Lower leg skin (tissue), 3 donors: ENCODE results near the gene IFNE.

Experiments
- POLR2A ChIP-seq, 2 donors: fragments of 450-650 bp; IDR thresholded peaks; one replicate each; pipeline ENCODE4 v1.6.1; 2016 to 2017; ENCODE audit warnings: antibody characterized with exemption in 2 of 2, mild to moderate bottlenecking in 1 of 2, moderate library complexity in 1 of 2
- TF ChIP-seq, protein P1 (sequence below), 3 donors: fragments of 450-650 bp; IDR thresholded peaks; one replicate each; pipeline ENCODE4 v1.5.1; 2016; ENCODE audit warnings: antibody characterized with exemption in 3 of 3, mild to moderate bottlenecking in 3 of 3, moderate library complexity in 2 of 3

DNA sequence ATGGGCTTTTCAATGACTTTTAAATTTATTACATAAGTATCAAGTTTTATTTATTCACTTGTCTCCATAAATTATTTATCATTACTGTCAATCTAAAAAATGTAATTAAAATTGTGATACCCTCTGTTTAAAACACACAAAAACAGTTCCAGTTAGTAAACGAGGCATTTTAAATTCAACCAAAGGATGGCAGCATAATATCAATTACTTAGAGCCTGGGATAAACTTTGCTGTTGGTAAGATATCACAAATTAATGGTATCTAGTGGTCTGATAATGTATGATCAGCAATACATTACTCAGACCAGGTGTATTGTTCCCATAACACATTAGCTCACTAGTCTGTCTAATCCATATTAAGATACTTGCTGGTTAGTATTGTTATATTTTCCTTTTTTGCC lies 9.6 kb upstream of the IFNE start:
- TF ChIP-seq, protein P1, sequence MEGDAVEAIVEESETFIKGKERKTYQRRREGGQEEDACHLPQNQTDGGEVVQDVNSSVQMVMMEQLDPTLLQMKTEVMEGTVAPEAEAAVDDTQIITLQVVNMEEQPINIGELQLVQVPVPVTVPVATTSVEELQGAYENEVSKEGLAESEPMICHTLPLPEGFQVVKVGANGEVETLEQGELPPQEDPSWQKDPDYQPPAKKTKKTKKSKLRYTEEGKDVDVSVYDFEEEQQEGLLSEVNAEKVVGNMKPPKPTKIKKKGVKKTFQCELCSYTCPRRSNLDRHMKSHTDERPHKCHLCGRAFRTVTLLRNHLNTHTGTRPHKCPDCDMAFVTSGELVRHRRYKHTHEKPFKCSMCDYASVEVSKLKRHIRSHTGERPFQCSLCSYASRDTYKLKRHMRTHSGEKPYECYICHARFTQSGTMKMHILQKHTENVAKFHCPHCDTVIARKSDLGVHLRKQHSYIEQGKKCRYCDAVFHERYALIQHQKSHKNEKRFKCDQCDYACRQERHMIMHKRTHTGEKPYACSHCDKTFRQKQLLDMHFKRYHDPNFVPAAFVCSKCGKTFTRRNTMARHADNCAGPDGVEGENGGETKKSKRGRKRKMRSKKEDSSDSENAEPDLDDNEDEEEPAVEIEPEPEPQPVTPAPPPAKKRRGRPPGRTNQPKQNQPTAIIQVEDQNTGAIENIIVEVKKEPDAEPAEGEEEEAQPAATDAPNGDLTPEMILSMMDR (IDR thresholded peaks at IDR 0.05) = no peak
- TF ChIP-seq POLR2A (IDR thresholded peaks at IDR 0.05) = no peak
